GM18502 (cell line): ENCODE results near the gene UGT1A8.

Source experiments
- ATAC-seq: cut with Tn5 transposase; IDR thresholded peaks from one replicate; pipeline ENCODE4 v1.9.1; 2021; ENCODE audit warnings: mild to moderate bottlenecking; ENCODE audit not compliant: unreplicated experiment, poor library complexity

The UGT1A8 gene

DNA sequence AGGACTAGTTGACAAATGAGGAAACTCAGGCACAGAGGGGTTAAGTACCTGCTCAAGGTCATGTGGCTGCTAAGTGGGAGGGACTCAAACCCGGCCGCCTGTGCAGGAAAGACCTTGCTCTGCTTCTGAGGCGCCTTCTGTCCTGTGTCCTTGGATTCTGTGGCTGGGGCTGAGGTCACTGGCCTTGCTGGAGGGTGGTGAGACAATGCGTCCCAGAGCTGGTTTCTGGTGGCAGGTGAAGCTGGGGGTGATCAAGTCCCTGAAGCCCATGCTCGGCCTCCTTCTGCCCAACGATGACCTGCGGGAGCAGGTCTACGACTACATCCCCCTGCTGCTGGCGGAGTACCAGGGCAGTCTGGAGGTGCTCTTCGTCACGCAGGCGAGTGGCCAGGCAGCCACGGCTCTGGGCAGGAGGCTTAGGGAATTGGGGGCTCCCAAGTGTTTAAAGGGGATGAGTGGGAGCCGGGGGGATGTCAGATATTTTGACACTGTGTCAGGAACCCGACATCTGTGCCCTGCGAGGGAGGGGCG, 176.8 kb downstream of the UGT1A8 start:
- no peak for ATAC-seq

- no peak for ATAC-seq
Observed at GRCh38 chr2:233795735-233796171, 178.3 kb downstream of the UGT1A8 start.

DNA sequence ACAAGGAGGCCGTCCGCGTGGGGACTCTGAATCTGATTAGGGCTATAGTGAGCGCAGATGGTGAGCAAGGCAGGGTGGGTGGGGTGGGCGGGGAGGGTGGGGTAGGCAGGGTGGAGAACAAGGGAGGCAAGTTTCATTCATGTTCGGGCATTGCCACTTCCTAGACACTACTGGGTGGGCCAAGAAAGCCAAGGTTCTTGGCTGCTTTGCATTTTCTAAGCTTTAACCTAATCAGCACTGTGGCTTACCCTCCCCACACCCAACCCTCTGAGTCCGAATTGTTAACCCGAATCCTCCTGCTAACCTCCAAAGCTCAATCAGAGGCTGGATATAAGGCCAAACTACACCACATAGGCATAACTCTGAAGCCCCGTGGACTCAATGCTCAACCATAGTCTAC, 178.8 kb downstream of the UGT1A8 start:
- no peak for ATAC-seq

DNA sequence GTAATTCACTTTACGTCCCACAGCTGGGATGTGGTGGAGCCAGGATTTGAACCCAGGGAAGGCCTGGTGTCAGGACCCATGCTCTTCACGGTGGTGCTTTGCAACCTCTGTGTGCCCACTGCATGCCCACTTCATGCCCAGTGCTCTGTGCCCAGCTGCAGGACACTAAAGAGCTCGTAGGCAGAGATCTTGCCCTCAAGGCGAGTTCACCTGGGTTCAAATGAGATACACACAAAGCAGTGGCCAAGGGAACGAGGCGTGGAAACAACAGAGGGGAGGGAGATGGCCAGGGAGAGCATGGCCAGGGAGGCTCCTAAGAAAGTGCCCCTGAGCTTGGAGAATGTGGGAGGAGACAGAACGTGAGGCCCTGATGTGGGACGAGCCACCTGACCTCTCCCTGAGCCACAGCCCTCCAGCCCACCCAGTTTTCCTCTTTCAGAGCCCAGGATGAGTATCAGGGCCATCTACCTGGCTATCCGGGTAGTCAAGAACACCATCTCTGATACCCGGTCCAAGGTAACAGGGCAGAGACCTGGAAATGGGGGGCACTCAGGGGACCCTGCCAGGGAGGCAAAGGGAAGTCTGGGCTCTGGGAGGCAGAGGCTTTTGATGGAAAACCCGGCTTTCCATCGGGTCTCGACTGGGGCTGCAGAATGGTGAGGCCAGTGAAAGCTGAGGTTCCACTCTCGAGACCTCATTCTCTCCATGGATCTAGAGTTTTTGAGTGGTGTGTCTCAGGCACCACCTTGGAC, 181.1 kb downstream of the UGT1A8 start:
- no peak for ATAC-seq

DNA sequence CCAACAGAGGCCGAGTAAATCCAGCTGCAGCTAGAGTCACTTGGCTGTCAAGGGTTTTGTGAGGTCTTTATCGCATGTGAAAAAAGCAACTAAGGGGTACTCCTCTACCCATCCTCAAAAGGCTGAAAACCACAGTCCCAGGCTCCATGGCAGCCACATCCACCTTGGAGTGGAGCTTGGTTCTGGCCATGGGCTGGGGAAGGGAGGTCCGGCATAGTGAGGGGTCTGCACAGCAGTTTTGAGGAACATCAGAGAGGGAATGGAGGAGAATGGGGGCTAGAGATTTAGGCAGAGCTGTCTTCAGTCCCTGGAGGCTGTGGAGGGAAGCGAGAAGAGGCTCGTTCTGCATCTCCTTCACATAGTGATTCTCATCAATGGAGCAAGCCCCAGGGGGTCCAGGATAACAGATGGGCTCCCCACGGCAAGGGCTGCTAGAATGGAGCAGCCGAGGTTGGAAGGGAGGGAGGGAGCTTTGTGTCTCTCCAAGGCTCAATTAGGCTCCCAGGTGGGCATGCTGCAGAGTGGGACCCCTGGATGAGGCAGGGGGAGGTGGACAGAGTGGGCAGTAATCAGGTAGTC, 181.7 kb downstream of the UGT1A8 start:
- no peak for ATAC-seq

DNA sequence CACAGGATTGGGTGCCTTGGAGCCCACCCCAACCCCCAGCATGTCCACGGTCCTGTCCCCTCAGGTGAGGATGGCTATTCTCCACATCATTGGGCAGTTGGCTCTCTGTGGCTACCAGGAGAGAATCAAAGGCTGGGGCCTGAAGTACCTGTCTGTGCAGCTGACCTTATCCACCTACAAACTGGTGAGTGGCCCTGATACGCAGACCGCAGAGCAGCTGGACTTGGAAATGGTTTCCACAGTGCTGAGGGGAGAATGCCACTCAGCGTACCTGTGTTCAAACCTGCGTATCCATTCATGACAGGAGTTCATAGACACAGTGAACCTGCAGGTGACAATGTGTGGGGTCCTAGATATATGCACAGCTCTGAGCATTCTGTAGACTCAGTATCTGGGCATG, 182.3 kb downstream of the UGT1A8 start:
- ATAC-seq: no peak

DNA sequence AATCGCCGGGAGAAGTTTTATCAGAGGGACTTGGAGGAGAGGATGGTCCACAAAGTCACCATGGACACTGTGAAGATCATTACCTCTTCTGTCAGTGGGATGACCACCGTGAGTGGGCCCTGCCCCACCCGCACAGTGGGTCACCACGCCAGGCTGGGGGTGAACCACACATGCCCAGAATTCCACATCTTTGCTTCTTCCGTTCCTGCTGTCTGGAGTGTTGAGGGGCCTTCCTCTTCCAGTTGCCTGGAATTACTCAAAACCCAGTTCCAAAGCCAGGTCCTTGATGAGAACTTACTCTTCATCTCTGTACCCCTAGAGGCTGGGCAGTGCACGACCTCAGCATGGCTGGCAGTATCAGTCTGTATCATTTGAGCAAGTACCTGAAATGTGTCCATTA, 182.8 kb downstream of the UGT1A8 start:
- ATAC-seq: no peak

DNA sequence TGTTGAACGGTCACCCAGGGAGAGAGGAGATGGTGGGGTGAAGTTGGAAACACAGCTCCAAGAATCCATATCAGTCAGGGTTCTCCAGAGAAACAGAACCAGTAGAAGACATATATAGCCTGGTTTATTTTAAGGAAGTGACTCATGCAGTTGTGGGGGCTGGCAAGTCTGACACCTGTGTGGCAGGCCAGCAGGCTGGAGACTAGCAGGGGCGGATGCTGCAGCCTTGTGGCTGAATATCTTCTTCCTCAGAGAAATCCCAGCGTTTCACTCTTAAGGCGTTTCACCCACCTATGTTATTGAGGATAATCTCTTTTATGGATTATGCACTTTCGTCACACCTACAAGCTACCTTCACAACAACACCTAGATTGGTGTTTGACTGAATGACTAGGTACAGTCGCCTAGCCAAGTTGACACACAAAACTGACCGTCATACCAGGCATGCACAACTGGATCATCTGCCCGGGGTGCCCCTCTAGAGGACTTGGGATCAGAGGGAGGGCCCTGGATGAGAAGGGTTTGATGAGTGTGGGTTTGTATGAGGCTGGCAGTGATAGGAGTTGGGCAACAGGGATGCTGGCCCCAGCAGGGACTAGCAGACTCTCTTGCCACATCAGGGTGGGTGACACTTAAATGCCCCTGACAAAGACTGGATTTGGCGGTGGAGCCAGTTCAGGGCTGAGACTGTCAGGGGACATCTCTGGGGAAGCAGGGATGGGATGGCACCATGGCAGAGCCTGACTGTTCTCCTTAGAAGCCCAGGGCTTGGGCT, 184.1 kb downstream of the UGT1A8 start:
- ATAC-seq: no peak

DNA sequence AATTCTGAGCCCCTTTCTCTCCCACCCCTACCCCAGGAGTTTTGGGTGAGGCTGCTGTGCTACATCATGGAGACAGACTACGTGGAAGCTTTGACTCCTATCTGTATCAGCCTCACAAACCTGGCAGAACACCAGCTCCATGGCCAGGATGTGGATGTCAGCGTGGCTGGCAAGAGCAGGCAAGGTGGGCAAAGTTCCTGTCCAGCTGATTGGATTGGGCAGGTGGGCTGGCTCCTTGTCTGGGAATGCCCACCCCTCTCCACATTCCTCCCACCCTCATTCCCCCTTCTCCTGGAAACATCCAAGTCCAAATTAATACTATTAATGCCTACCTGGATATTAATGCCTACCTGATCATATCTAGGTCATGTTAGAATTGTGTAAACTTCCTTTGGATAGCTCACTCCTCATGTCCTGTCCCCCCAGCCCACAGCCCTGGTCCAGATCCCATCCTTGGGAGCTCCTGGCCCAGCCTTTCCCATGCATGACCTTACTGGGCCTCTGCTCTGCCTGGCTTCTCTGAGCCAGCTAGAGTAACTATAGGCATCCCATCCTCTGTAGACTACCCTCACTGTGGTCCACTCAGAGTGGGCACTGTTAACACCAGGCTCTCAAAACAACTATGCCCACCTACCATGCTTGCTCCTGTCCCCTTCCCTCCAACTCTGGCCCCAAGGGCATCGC, 184.8 kb downstream of the UGT1A8 start:
- no peak for ATAC-seq

GRCh38 chr2:233803292-233803911, 186.0 kb downstream of the UGT1A8 start:
- ATAC-seq: no peak

DNA sequence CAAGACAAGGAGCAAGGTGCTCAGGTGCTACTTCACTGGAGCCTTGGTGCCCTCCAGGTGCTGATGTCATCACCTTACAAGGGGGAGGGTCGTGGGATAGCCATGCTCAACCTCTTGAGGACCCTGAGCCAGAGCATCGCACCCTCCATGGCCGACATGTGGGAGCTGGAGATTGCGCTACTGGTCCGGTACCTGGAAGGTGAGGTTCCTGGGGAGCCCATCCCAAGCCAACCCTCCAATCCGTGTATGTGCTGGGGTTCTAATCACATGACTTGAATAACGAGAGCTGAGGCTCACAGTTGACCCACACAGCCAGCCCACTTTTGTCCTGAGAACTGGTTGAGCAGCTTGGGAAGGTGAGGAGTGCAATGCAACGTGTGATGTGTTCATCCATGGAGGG, 186.6 kb downstream of the UGT1A8 start:
- no peak for ATAC-seq

DNA sequence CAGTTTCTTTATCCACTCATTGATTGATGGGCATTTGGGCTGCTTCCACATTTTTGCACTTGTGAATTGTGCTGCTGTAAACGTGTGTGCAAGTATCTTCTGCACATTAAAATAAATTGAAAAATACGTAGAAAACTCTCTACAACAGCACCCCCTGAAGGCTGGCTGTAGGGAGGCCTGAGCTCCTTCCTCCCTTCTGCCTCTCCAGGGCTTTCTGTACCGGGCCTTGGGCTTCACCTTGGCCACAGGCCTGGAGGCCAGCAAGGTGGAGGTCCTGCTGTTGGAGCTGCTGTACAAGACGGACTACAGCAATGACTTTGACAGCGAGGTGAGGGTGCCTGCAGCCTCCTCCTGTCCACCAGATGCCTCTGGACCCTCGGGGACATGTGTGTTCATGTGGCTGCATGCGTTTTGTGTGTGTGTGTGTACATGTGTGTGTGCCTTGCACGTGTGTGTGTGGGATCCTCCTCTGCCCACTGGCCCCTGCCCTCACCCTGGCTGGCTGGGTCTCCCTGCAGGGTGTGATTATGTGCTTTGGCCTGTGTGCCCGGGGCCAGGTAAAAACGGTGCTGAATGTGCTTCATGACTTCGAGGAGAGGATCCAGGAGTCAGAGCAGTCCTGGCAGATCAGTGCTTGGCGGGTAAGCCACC, 189.9 kb downstream of the UGT1A8 start:
- ATAC-seq: no peak

DNA sequence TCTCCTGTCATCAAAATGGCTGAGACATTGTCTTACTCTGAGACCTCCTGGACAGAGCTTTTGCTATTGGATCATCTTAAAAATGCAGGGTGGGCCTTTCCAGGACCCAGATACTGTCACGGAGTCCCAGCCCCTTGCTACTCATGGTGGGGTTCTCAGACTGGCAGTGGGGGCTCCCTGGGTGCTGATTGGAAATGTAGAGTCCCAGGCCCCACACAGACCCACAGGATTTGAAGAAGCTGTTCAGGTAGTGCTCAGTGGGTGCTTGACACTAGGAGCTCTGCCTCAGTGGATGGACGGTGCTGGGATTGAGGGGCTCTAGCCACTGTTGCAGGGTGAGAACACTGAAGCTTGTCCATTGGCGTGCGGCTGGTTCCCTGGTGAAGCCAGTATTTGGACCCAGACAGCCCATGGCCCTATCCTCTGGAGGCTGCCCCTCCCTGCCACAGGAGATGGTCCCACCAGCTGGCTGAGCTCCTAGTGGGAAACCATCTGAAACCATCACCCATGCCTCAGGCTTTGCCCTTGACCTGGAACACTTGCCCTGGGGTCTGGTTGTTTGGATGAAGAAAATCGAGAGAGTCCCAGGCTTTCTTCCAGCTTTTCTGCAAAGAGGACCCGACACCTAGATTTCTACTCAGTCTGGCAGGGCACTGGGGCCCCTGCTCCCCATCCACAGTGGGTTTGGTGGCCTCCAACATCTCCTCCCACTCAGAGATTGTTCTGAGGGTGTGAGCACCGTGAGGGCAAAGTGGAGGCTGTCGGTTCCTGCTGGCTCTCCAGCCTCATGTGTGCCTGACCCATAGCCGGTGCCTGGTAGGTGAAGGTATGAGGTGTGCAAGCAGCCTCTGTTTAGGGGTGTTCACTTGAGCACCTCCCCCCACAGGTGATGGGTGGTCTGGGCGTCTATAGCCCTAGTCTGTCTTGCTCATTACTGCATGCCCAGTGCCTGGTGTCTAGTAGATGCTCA, 190.8 kb downstream of the UGT1A8 start:
- ATAC-seq: no peak

DNA sequence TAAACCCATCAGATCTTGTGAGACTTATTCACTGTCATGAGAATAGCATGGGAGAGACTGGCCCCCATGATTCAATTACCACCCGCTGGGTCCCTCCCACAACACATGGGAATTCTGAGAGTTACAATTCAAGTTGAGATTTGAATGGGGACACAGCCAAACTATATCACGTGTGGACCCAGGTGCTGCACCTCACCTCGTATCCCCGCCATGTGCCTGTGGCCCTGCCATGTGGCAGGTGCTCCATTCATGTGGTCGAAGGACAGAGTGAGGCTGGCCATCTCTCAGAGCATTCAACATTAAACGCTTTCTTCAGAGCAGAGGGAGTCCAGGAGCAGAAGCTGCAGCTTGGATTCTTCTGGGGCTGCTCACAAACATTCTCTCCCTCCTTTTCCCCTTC, 193.0 kb downstream of the UGT1A8 start:
- no peak for ATAC-seq

DNA sequence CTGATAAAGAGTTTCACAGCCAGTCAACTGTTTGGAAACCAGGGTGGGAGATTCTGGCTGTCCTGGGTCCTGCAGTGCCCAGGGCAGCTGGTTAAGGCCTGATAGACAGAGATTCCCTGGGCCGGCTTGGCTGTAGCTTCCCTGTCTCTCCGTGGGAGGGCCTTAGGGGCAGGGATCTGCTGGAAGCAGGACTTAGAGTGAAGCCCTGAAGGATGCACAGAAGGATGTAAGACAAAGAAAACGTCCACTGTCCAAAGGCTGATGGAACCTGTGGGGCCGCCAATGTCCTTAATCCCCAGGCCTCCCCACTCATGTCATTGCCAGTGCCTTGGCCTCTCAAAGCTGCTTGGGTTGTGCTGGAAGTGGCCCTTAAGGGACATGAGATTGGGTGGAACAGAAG, 193.7 kb downstream of the UGT1A8 start:
- no peak for ATAC-seq

- ATAC-seq: no peak
Observed at GRCh38 chr2:233811732-233812131, 194.3 kb downstream of the UGT1A8 start.

GRCh38 chr2:233813236-233814055, 196.0 kb downstream of the UGT1A8 start:
- ATAC-seq: no peak
